ENCODE measurements around the gene ARL14EP. TPM values are rescaled to one million over a fixed set of nuclear protein-coding genes. Genes with fewer than 3 reads are reported as not detected.
A peak's percentile ranks its signal among the peaks of the same experiment; 100 is the strongest.

The ARL14EP gene
- polyA plus RNA-seq = 13.4 to 32.6 TPM (median 24.2 TPM) in 3 replicates
- 11.1 TPM for polyA plus RNA-seq (2011; ENCODE audit: low read depth)
- polyA plus RNA-seq (2011; cell fraction: cytosol; rRNA removed) = 13.4 and 36.8 TPM in 2 replicates
- 19.6 and 26.7 TPM in 2 replicates for polyA plus RNA-seq (2011; cell fraction: nucleus; rRNA removed)
- 14.7 and 16.7 TPM in 2 replicates for polyA plus RNA-seq (2012; ENCODE audit: low replicate concordance)
- polyA minus RNA-seq = 4.0 to 23.4 TPM (median 6.1 TPM) in 3 replicates
- polyA minus RNA-seq (2011; cell fraction: cytosol; rRNA and poly(A)+ RNA removed) = 8.1 TPM
- 7.5 and 16.0 TPM in 2 replicates for polyA minus RNA-seq (2011; cell fraction: nucleus; rRNA and poly(A)+ RNA removed)

- peaks cover 40% of the 10 kb centered on the region for H3K79me2 ChIP-seq (ENCODE audit: control insufficient read depth, insufficient read depth, low read length)
- FAIRE-seq (peak; percentile 80), DNase-seq (ENCODE audit: low read depth, low spot score) (peak; percentile 67)
- peak within 1 kb of the TSS; percentile 86 to 96 (median 90) for H3K4me3 ChIP-seq (ENCODE audit: control insufficient read depth in 2 of 3, extremely low read depth in 1 of 3, insufficient read depth in 2 of 3, low read depth in 1 of 3, low read length in 3 of 3)
- no peaks in the 10 kb centered on the region for H3K9me3 ChIP-seq (ENCODE audit: control insufficient read depth, low read depth, low read length)
- peak within 1 kb of the TSS; percentile 91 for H3K27ac ChIP-seq (ENCODE audit: control insufficient read depth, insufficient read depth, low read length)
- peak within 1 kb of the TSS; percentile 77 for H3K4me2 ChIP-seq (ENCODE audit: control insufficient read depth, extremely low read depth, insufficient read depth, low read depth, low read length)
- H3K4me1 ChIP-seq (ENCODE audit: control insufficient read depth, extremely low read depth, insufficient read depth, low read length) = peaks cover 3% of the 10 kb centered on the region
- peak within 1 kb of the TSS; percentile 97 for H3K9ac ChIP-seq (ENCODE audit: control insufficient read depth, extremely low read depth, insufficient read depth, low read length)
- H2AFZ ChIP-seq (ENCODE audit: control insufficient read depth, low read length) = peak within 1 kb of the TSS; percentile 94
- no peak for TF ChIP-seq EZH2 (IDR thresholded peaks at IDR 0.05; ENCODE audit: low read length)
- TF ChIP-seq, protein P1, sequence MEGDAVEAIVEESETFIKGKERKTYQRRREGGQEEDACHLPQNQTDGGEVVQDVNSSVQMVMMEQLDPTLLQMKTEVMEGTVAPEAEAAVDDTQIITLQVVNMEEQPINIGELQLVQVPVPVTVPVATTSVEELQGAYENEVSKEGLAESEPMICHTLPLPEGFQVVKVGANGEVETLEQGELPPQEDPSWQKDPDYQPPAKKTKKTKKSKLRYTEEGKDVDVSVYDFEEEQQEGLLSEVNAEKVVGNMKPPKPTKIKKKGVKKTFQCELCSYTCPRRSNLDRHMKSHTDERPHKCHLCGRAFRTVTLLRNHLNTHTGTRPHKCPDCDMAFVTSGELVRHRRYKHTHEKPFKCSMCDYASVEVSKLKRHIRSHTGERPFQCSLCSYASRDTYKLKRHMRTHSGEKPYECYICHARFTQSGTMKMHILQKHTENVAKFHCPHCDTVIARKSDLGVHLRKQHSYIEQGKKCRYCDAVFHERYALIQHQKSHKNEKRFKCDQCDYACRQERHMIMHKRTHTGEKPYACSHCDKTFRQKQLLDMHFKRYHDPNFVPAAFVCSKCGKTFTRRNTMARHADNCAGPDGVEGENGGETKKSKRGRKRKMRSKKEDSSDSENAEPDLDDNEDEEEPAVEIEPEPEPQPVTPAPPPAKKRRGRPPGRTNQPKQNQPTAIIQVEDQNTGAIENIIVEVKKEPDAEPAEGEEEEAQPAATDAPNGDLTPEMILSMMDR (optimal IDR thresholded peaks at IDR 0.05 in 1 of 3, IDR thresholded peaks at IDR 0.05 in 1 of 3, conservative IDR thresholded peaks at IDR 0.05 in 1 of 3; ENCODE audit: extremely low read depth in 1 of 3, insufficient read depth in 2 of 3, low read length in 3 of 3) = no peak
- peaks cover 2 to 5% of the 10 kb centered on the region in 2 experiments for H3K36me3 ChIP-seq (ENCODE audit: control insufficient read depth in 2 of 2, extremely low read depth in 1 of 2, insufficient read depth in 2 of 2, low read length in 2 of 2)
- H3K27me3 ChIP-seq (ENCODE audit: control insufficient read depth, extremely low read depth, insufficient read depth, low read length) = no peaks in the 10 kb centered on the region
- H3K9me1 ChIP-seq (ENCODE audit: control insufficient read depth, extremely low read depth, insufficient read depth, low read length) = peaks cover 2% of the 10 kb centered on the region
- dilution Hi-C loops (cut with MboI; ENCODE audit: extremely low pct_ligation_motif_present, low sequenced_read_pairs) = no loop called here
- H4K20me1 ChIP-seq (ENCODE audit: control insufficient read depth, extremely low read depth, insufficient read depth, low read length) = no peaks in the 10 kb centered on the region
Observed at GRCh38 chr11:30322826-30323710, at the start of gene ARL14EP. Gene ARL14EP (plus strand): TSS chr11:30323104. CDS start chr11:30330949, 7,845 bp downstream.

- H3K9me3 ChIP-seq (ENCODE audit: control insufficient read depth, low read depth, low read length) = no peaks in the 10 kb centered on the region
- no peak overlapping the region for H2AFZ ChIP-seq (ENCODE audit: control insufficient read depth, low read length)
- no peak overlapping the region for H3K9ac ChIP-seq (ENCODE audit: control insufficient read depth, extremely low read depth, insufficient read depth, low read length)
- no peaks in the 10 kb centered on the region for H3K27me3 ChIP-seq (ENCODE audit: control insufficient read depth, extremely low read depth, insufficient read depth, low read length)
- H3K27ac ChIP-seq (ENCODE audit: control insufficient read depth, insufficient read depth, low read length) = no peak overlapping the region
- TF ChIP-seq EZH2 (IDR thresholded peaks at IDR 0.05; ENCODE audit: low read length) = no peak
- TF ChIP-seq, protein P1 (optimal IDR thresholded peaks at IDR 0.05 in 1 of 3, IDR thresholded peaks at IDR 0.05 in 1 of 3, conservative IDR thresholded peaks at IDR 0.05 in 1 of 3; ENCODE audit: extremely low read depth in 1 of 3, insufficient read depth in 2 of 3, low read length in 3 of 3) = no peak
- no peak overlapping the region for H3K4me2 ChIP-seq (ENCODE audit: control insufficient read depth, extremely low read depth, insufficient read depth, low read depth, low read length)
- H3K4me1 ChIP-seq (ENCODE audit: control insufficient read depth, extremely low read depth, insufficient read depth, low read length) = no peaks in the 10 kb centered on the region
- H3K79me2 ChIP-seq (ENCODE audit: control insufficient read depth, insufficient read depth, low read length) = no peaks in the 10 kb centered on the region
- H3K4me3 ChIP-seq (ENCODE audit: control insufficient read depth in 2 of 3, extremely low read depth in 1 of 3, insufficient read depth in 2 of 3, low read depth in 1 of 3, low read length in 3 of 3) = no peak overlapping the region
- H3K9me1 ChIP-seq (ENCODE audit: control insufficient read depth, extremely low read depth, insufficient read depth, low read length) = no peaks in the 10 kb centered on the region
- no peaks in the 10 kb centered on the region for H4K20me1 ChIP-seq (ENCODE audit: control insufficient read depth, extremely low read depth, insufficient read depth, low read length)
- dilution Hi-C loops (cut with MboI; ENCODE audit: extremely low pct_ligation_motif_present, low sequenced_read_pairs) = no loop called here
- H3K36me3 ChIP-seq (ENCODE audit: control insufficient read depth in 2 of 2, extremely low read depth in 1 of 2, insufficient read depth in 2 of 2, low read length in 2 of 2) = no peaks in the 10 kb centered on the region
- FAIRE-seq = no peak
- no peak for DNase-seq (ENCODE audit: low read depth, low spot score)
Observed at GRCh38 chr11:30277176-30277575, 45.7 kb upstream of the ARL14EP start.

Data from keratinocyte (primary cell).